ENCODE measurements around the gene STIM1. TPM values are rescaled to one million over a fixed set of nuclear protein-coding genes. Genes with fewer than 3 reads are reported as not detected.
"Not testable (repeated sequence)": the region's sequence is repeated elsewhere in the genome, so short reads cannot be mapped to it uniquely, and the experiment has no call there.

The STIM1 gene
- total RNA-seq, 1 donor from 2014 or later: 82.6 TPM

DNA sequence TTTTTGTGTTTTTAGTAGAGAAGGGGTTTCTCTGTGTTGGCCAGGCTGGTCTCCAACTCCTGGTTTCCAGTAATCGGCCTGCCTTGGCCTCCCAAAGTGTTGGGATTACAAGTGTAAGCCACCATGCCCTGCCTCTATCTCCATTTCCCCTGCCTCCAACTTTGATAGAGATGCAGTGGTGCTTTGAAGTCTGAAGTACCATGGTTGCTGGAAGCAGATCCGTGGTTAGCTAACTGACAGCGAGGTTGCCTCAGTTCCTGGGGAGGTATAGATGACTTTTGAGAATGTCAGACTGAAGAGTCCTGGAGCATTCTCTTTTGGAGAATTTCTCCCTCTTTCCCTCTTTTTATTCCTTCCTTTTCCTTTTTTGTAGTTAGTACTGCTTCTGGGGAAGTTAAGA, 127.6 kb downstream of the STIM1 start:
- DNase-seq (ENCODE audit: low read depth): no peak

DNA sequence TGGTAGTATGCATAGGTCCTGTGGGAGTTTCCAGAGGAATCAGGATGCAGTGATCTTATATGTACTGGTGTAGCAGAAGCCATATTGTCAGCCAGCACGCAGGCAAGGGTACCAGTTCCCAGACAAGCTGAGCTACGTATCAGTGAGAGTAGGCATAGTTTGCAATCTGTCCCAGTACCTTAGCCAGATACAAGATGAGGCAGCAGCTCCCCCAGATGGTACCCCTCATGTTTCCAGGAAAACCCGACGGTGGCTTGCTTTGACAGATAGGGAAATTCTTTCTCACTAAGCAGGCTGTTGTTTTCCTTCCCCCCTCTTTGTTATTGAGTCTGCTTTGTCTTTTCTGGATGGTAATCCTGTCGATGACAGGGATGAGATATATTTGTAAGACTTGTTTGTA, 129.4 kb downstream of the STIM1 start:
- DNase-seq (ENCODE audit: low read depth): no peak

DNA sequence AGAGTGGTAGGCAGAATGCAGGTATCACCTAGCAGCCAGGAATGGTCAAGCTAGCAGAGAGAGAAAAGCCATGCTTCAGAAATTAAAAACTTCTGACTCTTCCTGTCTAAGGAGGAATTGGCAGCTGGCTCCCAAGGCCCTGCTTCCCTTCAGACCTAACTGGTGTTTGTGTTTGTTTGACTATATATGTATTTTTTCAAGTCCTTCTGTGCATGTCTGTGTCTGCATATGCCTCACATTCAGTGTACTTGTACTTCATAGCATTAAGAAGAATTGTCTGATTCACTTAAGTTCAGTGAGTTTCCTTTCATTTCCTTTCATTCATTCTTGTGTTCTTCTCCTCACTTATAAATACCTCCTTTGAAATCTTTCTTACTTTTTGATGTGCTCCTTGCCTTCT, 130.2 kb downstream of the STIM1 start:
- DNase-seq (ENCODE audit: low read depth): no peak

DNA sequence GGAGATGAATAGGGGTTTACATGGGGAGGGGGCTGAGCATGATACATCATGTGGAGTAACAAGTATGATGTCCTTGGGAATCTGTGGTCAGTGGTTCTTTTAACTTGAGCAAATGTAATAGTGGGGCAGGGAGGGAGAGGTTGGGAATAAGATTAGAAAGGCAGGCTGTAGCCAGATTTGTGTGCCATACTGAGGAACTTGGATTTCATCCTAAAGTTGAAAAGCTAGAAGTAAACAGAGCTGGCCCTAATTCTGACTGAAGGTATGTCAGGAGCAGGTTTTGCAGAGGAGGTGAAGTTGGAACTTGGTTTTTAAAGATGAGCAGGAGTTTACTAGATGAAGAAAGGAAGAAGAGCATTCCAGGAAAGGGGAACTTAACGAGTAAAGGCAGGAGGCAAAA, 130.8 kb downstream of the STIM1 start:
- DNase-seq (ENCODE audit: low read depth): no peak

DNA sequence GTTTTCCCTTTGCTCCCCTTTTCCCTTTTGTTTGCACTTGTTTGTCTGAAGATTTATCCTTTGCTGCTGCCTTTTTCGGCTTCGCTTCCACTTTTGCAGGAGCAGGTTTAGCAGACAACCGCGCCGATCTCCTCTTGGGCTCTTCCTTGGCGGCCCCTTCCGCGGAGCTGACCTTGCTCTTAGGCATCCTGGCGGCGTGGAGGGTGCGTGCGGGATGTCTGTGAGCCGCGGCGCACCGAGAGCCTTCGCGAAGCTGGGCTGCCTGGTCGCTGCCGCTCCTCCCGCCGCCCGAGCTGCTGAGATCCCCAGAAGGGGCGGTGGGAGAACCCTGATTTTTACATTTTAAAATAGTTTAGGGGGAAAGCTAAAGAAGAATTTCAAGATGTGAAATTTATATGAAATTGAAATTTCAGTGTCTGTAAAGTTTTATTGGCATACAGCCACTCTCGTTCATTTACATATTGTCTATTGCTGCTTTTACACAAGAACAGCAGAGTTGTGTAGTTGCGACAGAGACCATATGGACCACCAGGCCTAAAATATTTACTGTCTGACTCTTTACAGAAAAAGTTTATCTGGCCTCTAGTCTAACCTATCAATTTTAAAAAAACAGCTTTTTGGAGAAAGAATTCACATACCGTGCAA, 133.9 kb downstream of the STIM1 start:
- DNase-seq (ENCODE audit: low read depth): no peak

DNA sequence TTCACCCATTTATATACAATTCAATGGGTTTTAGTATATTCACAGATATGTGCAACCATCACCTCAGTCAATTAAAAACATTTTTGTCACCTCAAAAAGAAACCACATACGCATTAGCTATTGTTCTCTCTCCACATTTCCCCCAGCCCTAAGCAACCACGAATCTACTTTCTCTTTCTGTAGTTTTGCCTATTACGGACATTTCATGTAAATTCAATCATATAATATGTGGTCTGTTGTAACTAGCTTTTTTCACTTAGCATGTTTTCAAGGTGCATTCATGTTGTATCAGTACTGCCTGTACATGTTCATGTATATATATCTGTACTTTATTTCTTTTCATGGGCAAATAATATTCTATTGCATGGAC, 134.4 kb downstream of the STIM1 start:
- DNase-seq (ENCODE audit: low read depth): no peak

DNA sequence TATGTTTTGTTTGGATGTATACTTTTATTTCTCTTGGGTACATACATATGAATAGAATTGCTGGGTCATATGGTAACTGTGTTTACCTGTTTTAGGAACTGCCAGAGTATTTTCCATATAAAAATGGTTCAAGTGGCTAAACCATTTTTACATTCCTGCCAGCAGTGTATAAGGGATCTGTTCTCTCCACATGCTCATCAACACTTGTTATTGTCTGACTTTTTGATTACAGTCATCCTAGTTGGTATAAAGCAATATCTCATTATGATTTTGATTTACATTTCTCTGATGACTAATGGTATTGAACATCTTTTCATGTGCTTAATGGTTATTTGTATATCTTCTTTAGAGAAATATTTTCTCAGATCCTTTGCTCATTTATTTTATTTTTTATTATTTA, 134.9 kb downstream of the STIM1 start:
- no peak for DNase-seq (ENCODE audit: low read depth)

DNA sequence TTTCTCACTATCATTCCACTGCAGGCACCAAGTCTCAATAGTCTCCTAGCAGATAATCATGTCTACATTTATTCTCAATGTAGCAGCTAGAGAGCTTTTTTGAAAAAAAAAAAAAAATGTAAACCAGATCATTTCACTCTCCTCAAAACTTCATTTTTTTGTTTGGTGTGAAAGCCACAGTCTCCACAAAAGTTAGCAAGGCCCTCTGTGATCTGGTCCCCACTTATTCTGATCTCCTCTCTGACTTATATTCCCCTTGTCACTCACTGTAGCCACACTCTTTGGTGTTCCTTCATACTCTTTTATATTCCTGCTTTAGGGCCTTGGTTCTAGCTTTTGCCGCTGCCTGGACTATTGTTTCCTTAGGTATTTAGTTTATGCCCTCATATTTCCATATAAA, 137.5 kb downstream of the STIM1 start:
- DNase-seq (ENCODE audit: low read depth): no peak

DNA sequence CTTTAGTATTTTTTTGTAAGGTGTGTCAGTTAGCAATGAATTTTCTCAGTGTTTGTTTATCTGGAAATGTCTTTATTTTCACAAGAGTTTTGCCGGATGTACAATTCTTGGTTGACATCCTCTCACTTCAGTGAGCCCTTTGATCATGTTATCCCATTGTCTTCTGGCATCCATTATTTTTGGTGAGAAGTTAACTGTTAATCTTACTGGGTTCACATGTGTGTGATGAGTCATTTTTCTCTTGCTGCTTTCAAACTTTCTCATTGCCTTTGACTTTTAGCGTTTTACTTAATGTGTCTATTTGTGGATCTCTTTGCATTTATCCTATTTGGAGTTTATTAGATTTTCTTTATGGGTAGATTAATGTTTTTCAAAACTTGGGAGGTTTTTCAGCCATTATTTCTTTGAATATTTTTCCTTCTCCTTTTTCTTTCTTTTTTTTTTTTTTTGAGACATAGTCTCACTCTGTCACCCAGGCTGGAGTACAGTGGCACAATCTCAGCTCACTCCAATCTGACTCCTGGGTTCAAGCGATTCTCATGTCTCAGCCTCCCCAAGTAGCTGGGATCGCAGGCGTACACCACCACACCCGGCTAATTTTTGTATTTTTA, 138.7 kb downstream of the STIM1 start:
- peak; percentile 69 for DNase-seq (ENCODE audit: low read depth)

DNA sequence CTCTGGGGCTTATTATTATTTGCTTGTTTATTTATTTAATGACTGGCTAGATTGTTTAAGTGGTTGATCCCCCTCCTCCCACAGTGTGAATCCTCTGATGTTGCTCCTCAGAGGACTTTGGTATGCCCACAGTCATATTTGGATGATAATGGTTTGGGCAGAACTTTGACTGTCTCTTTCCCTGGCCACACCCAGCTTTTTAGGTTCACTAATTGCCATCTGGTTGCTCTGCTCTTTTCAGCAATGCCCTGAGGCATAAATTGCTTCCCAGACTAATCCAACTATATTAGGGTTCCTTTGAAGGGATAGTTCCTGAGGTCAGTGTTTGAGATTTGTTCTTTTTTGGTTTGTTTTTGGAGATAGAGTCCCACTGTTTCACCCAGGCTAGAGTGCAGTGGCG, 139.8 kb downstream of the STIM1 start:
- no peak for DNase-seq (ENCODE audit: low read depth)

DNA sequence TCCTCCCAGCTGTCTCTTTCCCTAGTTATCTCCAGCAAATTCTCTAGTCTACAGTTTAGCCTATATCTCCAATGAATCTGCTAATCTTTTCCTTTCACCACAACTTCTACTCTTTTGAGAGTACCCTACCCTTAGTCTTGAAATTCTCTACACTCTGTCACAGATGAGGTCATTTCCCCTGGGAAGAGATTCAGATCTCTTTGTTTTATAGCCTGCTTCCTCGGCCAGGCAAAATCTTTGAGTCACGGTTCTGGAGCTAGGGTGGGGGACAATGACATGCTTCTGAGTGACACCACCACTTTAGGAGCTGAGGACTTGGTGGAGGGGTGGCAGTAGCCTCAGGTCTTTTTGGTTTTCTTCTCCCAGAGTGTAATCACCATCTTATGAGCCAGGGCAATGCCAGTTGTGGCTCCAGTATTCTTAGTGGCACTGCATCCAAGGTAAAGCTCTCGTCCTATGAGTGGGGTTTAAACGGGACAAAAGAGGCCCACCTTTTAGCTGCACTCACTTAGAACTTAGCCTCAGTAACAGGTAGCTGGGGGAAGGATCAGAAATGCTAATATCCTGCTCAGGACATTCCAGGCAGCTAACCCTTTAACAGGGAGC, 140.6 kb downstream of the STIM1 start:
- DNase-seq (ENCODE audit: low read depth): no peak

DNA sequence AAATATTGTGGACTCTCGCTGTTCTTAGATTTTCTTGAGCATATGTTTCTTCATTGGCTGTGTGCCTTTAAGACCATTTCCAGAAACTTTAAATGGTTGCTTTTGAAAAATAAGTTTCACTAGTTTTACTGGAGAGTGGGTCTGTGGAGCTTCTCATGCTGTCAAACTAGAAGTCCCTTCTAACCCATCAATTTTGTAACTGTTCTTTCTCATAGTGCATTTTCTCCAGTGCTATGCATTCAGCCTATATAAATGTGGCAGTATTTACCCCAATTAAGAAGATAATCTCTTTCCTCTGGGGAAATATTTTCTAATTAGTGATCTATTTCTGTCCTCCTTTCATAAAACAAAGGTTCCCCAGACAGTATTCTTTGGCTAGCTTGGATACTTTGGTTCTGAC, 141.2 kb downstream of the STIM1 start:
- no peak for DNase-seq (ENCODE audit: low read depth)

DNA sequence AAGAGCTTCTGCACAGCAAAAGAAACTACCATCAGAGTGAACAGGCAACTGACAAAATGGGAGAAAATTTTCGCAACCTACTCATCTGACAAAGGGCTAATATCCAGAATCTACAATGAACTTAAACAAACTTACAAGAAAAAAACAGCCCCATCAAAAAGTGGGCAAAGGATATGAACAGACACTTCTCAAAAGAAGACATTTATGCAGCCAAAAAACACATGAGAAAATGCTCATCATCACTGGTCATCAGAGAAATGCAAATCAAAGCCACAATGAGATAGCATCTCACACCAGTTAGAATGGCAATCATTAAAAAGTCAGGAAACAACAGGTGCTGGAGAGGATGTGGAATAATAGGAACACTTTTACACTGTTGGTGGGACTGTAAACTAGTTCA, 149.3 kb downstream of the STIM1 start:
- not testable (repeated sequence) for DNase-seq (ENCODE audit: low read depth)

DNA sequence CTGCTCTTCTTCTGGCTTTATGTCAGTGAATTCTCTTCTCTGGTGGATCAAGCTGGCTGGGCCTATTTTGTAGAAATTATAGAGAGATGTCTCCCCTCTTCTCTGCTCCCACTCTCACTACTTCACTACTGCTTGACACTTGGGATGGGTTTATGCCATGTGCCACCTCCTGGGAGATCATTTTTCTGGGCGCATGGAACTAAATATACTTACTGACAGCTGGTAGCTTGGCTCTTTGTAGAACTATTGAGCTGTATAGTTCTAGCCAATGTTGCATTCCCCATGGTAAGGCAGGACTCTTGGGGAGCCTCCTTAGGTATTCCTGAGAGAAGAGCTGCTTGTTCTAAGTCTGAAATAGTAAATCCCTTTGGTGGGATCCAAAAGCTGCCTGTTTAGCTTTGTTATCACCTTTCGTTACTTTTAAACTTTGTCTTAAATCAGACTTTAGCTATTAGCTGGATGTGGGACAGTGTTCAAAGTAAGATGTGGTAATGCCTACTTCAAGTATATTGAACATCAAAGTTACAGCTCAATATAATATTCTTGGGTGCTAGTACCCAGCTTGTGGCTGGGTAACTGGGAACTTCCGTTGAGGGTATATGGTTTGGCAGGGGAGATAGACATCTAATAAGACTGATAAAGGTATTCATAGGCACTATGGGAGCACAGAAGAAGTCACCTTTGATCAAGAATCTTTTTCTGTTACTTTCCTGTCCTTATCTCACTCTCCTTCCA, 151.6 kb downstream of the STIM1 start:
- no peak for DNase-seq (ENCODE audit: low read depth)

DNA sequence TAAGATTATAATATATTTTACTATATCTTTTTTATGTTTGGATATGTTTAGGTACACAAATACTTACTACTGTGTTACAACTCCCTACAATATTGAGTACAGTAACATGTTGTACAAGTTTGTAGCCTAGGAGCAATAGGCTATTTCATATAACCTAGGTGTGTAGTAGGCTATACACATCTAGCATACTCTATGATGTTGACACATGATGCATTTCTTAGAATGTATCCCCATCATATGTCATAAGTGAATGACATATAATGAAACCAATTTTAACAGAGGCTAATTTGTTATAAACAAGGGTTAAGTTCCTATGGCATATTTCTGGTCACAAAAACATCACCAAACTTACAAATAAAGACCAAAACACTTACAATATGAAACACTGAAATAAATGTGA, 152.7 kb downstream of the STIM1 start:
- no peak for DNase-seq (ENCODE audit: low read depth)

DNA sequence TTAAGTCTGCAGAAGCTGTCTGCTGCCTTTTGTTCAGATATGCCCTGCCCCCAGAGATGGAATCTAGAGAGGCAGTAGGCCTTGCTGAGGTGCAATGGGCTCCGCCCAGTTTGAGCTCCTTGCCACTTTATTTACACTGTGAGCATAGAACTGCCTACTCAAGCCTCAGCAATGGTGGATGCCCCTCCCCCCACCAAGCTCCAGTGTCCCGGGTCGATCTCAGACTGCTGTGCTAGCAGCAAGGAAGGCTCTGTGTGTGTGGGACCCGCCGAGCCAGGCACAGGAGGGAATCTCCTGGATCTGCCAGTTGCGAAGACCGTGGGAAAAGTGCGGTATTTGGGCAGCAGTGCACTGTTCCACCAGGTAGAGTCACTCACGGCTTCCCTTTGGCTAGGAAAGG, 161.1 kb downstream of the STIM1 start:
- not testable (repeated sequence) for DNase-seq (ENCODE audit: low read depth)

DNA sequence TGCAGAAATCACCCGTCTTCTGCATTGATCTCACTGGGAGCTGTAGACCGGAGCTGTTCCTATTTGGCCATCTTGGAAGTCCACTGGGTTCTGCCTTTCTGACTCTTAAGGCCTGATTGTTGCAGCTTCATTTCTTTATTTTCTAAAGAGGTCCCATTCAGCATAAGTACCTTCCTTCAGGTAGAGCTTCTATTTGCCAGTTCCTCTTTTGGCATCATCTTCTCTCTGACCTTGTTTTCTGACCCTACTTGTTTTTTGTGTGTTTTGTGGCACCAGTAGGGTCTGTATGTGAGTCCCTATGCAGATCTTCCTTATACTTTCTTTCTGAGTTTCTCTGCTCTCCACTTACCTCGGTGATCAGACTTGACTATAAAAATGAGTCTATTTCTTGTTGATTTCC, 161.7 kb downstream of the STIM1 start:
- DNase-seq (ENCODE audit: low read depth): no peak

DNA sequence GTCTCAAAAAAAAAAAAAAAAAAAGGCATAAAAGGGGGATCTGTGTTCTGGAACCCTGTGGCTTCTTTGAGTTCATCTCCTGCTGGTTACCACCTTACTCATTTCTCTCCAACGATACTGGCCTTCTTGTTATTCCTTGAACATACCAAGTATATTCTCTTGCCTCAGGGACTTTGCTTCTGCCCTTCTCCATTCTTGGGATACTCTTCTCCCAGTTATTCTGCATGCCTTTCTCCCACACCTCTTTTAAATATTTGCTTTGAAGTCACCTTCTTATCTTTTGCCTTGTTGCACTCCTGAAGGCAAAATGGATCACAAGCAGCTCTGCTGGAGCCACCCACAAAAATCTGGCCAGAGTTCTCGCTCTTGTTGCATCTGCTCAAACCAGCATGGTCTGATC, 163.2 kb downstream of the STIM1 start:
- DNase-seq (ENCODE audit: low read depth): no peak

DNA sequence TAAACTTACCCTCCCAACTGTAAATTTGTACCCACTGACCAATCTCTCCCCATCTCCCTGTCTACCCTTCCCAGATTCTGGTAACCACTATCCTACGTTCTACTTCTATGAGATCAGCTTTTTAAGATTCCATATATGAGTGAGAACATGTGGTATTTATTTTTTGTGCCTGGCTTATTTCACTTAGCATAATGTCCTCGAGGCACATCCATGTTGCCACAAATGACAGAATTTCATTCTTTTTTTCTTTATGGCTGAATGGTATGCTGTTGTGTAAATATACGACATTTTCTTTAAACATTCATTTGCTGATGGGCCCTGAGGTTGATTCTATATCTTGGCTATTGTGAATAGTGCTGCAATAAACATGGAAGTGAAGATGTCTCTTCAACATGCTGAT, 164.4 kb downstream of the STIM1 start:
- no peak for DNase-seq (ENCODE audit: low read depth)

DNA sequence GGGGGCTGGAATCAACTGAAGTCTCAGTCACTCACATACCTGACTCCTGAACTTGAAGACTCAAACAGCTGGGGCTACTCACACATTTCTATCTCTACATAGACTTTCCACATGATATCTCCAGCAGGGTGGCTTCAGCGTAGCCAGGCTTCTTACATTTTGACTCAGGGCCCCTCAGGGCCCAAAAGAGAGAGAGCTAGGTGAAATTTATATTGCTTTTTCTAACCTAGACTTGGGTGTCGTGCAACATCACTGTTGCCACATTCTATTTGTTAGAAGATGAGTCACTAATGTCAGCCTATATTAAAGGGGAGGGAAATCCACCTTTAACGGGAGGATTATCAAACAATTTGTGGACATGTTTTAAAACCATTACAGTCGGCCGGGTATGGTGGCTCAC, 167.2 kb downstream of the STIM1 start:
- DNase-seq (ENCODE audit: low read depth): no peak

DNA sequence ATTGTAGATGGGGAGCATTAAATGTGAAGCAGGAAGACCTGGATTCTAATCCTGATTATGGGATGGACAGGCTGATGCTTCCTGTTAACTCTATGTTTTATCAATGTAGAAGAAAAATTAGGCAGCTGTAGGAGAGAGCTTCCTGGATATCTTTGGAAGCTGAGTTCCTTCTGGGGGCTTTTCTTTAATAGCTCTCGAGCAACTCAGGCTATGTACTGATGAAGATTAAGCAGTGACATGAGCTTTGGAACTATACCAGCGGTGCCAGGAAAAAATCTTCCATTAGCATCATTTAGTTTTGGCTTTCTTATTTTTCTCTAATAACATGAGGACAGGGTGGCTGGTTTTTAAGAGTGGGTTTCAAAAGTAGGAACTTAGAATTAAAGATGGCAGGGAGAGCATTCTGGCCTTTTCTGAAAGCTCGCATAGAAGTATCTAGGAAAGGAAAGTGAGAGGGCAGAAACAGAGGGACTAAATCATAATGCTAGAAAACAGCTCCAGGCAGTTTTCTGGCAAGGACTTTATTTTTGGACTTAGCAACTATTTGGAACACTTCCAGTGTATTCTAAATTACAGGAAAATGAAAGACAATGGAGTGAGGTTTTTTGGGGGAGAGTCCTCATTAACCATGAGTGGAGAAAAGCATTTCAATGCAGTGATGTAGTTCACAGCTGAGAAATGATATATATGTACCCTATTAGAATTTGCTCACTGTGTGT, 169.9 kb downstream of the STIM1 start:
- peak; percentile 54 for DNase-seq (ENCODE audit: low read depth)

DNA sequence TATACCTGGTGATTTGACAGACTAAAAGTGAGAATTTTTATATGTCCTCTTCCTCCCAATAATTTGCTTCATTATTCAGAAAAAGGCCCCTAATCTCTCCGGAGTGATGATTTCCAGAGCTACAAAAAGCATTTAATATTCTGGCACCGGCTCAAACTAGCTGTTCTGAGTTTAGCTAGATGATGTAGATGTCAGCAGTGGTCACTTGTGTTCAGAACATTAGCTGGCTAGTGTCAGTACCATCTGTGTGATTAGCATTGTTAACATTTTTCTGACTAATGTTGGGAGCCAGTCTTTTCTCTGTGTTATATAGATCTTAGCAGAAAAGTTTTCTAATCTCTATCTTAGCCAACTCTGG, 170.5 kb downstream of the STIM1 start:
- peak; percentile 14 for DNase-seq (ENCODE audit: low read depth)
